ENCODE data around the gene KRT10. TPM values are rescaled to one million over a fixed set of nuclear protein-coding genes. Genes with fewer than 3 reads are reported as not detected.

KRT10 gene
- total and polyA plus RNA-seq, 2 donors, result 21.1 to 445 TPM

DNA sequence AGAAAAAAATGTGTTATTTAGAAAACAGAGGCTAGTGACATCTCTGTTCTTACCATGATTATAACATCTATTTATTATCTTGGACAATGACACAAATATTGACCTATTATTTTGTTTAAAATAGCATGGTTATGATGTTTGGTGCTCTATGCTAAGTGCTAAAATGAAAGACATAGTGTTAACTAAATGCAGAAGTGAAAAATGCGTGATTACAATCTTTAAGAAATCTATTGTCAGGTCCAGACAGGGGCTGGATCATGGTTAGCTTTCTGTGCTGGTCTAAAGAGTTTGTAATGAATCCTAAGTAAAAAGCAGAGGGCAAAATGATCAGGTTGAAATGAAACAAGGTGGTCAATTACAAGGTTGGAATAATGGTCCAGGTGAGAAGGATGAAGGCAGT is 22.0 kb downstream of the KRT10 start:
- Histone ChIP-seq H3K9me3 (ENCODE audit: control insufficient read depth in 2 of 2, insufficient read depth in 1 of 2, low read length in 1 of 2) (no peaks in the 10 kb centered on the region), H3K4me1 (ENCODE audit: control insufficient read depth in 2 of 2, insufficient read depth in 2 of 2, low read length in 2 of 2) (no peaks in the 10 kb centered on the region), H3K36me3 (ENCODE audit: control insufficient read depth in 2 of 2, insufficient read depth in 2 of 2, low read length in 1 of 2) (no peaks in the 10 kb centered on the region), H3K27me3 (ENCODE audit: control insufficient read depth in 2 of 2, insufficient read depth in 1 of 2, low read length in 1 of 2) (peaks cover 7 to 36% of the 10 kb centered on the region in 2 donors), H3K4me3 (ENCODE audit: low read length in 2 of 2) (no peak overlapping the region), H3K27ac (ENCODE audit: low read depth in 1 of 2, low read length in 1 of 2) (no peak overlapping the region)
- 51% methylated on average over 1 of the region's 1 CpG for WGBS
- no peak for DNase-seq (ENCODE audit: low read depth in 6 of 9, low spot score in 9 of 9)

DNA sequence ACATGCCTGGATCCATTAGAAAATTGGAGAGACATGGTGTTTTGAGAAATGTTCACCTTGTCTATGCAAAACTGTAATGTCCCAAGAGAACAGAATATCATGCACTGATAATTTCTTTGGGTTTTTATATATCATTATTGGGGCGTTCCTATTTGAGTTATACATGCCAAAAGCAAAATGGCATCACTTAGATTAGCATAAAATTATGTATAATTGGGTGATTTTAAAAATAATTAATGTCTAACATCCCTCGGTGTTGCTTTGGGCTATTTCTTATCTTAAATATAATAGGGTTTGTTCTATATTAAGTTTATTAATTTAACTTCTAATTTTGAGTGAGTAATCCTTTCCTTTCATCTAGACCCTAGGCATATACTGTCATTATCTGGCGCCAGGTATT is 22.6 kb downstream of the KRT10 start, which contains the start of gene KRT28:
Gene KRT28 (minus strand): TSS at position 101 of the 400 bp plus-strand sequence. CDS start 66 bp downstream, at position 35.
- H3K4me1 ChIP-seq (ENCODE audit: control insufficient read depth in 2 of 2, insufficient read depth in 2 of 2, low read length in 2 of 2), result no peaks in the 10 kb centered on the region
- 94% methylated on average over 3 of the region's 3 CpGs for WGBS
- H3K4me3 ChIP-seq (ENCODE audit: low read length in 2 of 2), result no peak within 1 kb of the TSS
- H3K9me3 ChIP-seq (ENCODE audit: control insufficient read depth in 2 of 2, insufficient read depth in 1 of 2, low read length in 1 of 2), result no peaks in the 10 kb centered on the region
- H3K27ac ChIP-seq (ENCODE audit: low read depth in 1 of 2, low read length in 1 of 2), result no peak within 1 kb of the TSS
- no peak for DNase-seq (ENCODE audit: low read depth in 6 of 9, low spot score in 9 of 9)
- peaks cover 9 to 37% of the 10 kb centered on the region in 2 donors for H3K27me3 ChIP-seq (ENCODE audit: control insufficient read depth in 2 of 2, insufficient read depth in 1 of 2, low read length in 1 of 2)
- no peaks in the 10 kb centered on the region for H3K36me3 ChIP-seq (ENCODE audit: control insufficient read depth in 2 of 2, insufficient read depth in 2 of 2, low read length in 1 of 2)

DNA sequence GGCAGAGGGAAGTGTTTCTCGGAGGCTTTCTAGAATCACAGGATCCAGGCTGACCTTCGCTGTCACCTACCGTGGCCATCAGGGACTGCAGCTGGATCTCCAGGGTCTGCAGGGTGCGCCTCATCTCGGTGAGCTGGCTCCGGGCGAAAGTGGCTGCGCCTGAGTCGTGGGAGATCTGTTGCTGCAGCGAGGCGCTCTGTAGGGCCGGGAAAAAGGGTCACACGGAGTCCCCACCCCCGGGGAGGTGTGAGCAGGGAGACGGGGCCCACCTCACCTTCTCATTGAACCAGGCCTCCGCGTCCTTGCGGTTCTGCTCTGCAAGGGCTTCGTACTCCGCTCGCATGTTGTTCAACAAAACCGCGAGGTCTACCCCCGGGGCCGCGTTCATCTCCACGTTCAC is 25.6 kb downstream of the KRT10 start:
- Histone ChIP-seq H3K9me3 (ENCODE audit: control insufficient read depth in 2 of 2, insufficient read depth in 1 of 2, low read length in 1 of 2) (no peaks in the 10 kb centered on the region), H3K4me1 (ENCODE audit: control insufficient read depth in 2 of 2, insufficient read depth in 2 of 2, low read length in 2 of 2) (no peaks in the 10 kb centered on the region), H3K27ac (ENCODE audit: low read depth in 1 of 2, low read length in 1 of 2) (no peak overlapping the region), H3K4me3 (ENCODE audit: low read length in 2 of 2) (no peak overlapping the region), H3K27me3 (ENCODE audit: control insufficient read depth in 2 of 2, insufficient read depth in 1 of 2, low read length in 1 of 2) (peaks cover 9 to 33% of the 10 kb centered on the region in 2 donors), H3K36me3 (ENCODE audit: control insufficient read depth in 2 of 2, insufficient read depth in 2 of 2, low read length in 1 of 2) (no peaks in the 10 kb centered on the region)
- DNase-seq (ENCODE audit: low read depth in 6 of 9, low spot score in 9 of 9), result no peak
- 80% methylated on average over 27 of the region's 27 CpGs for WGBS

DNA sequence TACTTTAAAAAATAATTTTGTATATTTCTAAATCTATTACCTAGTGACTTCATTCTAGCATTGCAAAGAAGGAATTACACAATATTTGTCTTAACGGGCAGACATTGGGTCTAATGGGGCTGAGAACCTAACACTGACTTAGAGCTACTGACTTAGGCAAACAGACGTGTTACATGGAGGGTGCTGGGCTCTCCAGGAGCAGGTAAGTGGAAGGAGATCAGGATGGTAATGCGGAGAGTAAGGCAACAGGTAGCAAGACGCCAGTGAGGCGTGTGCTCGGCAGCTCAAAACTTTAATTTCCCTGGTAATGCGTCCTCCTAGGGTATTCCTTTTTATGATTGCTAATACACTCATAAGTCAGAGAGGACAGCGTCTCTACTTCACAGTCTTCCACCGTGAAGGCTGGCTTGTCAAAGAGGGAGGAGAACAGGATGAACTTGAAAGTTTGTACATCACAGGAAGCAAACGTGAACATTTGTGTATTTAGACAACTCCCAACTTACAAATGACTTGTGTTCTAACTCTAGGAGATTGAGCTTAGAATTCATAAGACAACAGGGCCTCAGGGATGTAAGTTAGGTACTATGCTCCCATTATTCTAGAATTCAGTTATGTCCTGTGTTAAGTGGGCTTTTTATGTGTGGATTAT is 27.3 kb downstream of the KRT10 start:
- Histone ChIP-seq H3K9me3 (ENCODE audit: control insufficient read depth in 2 of 2, insufficient read depth in 1 of 2, low read length in 1 of 2) (no peaks in the 10 kb centered on the region), H3K27me3 (ENCODE audit: control insufficient read depth in 2 of 2, insufficient read depth in 1 of 2, low read length in 1 of 2) (peaks cover 9 to 27% of the 10 kb centered on the region in 2 donors)
- no peak for DNase-seq (ENCODE audit: low read depth in 6 of 9, low spot score in 9 of 9)

DNA sequence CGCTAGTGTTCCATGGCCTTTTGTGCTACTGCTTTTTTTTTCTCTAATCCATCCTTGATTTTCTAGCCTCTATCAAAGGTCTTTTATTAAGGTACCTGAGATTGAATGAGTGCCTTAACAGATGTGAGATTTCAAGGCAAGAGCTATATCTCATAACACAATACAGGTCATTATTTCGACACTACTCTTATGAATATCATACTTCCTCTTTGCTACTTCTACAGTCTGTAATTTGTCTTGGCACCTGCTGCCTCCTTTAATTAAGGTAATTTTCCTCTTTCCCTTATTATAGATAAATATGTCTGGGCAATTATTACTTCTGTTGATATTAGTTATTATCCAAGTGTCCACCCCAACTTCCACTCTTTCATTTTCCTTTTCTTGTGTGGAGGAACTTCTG is 27.9 kb downstream of the KRT10 start:
- H3K4me1 ChIP-seq (ENCODE audit: control insufficient read depth in 2 of 2, insufficient read depth in 2 of 2, low read length in 2 of 2), result no peaks in the 10 kb centered on the region
- WGBS, result 75% methylated on average over 2 of the region's 2 CpGs
- H3K9me3 ChIP-seq (ENCODE audit: control insufficient read depth in 2 of 2, insufficient read depth in 1 of 2, low read length in 1 of 2), result no peaks in the 10 kb centered on the region
- no peaks in the 10 kb centered on the region for H3K36me3 ChIP-seq (ENCODE audit: control insufficient read depth in 2 of 2, insufficient read depth in 2 of 2, low read length in 1 of 2)
- no peak for DNase-seq (ENCODE audit: low read depth in 6 of 9, low spot score in 9 of 9)
- no peak overlapping the region for H3K4me3 ChIP-seq (ENCODE audit: low read length in 2 of 2)
- H3K27me3 ChIP-seq (ENCODE audit: control insufficient read depth in 2 of 2, insufficient read depth in 1 of 2, low read length in 1 of 2), result peaks cover 9 to 24% of the 10 kb centered on the region in 2 donors
- no peak overlapping the region for H3K27ac ChIP-seq (ENCODE audit: low read depth in 1 of 2, low read length in 1 of 2)

More for the DNA sequence above, 27.3 kb downstream of the KRT10 start:
- H3K4me1 ChIP-seq (ENCODE audit: control insufficient read depth in 2 of 2, insufficient read depth in 2 of 2, low read length in 2 of 2), result no peaks in the 10 kb centered on the region
- no peak overlapping the region for H3K4me3 ChIP-seq (ENCODE audit: low read length in 2 of 2)
- H3K36me3 ChIP-seq (ENCODE audit: control insufficient read depth in 2 of 2, insufficient read depth in 2 of 2, low read length in 1 of 2), result no peaks in the 10 kb centered on the region
- 90% methylated on average over 10 of the region's 10 CpGs for WGBS
- H3K27ac ChIP-seq (ENCODE audit: low read depth in 1 of 2, low read length in 1 of 2), result no peak overlapping the region

DNA sequence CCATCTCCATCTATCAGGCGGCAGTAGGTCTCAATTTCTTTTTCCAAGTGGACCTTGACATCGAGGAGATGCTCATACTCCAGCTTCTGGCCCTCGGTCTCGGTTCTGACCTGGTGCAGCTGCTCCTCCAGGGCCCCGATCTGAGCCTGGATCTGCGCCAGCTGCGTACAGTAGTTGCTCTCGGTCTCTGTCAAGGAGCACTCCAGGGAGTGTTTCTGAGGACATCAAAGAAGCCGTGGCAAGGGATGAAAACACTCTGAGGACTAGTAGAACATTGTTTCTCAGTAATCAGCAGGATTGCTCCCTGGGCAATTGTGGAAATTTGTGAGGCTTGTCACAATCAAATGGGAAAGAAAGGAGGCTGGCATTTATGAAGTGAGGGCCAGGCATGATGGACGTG is 28.6 kb downstream of the KRT10 start:
- H3K4me1 ChIP-seq (ENCODE audit: control insufficient read depth in 2 of 2, insufficient read depth in 2 of 2, low read length in 2 of 2), result no peaks in the 10 kb centered on the region
- no peak overlapping the region for H3K4me3 ChIP-seq (ENCODE audit: low read length in 2 of 2)
- no peaks in the 10 kb centered on the region for H3K9me3 ChIP-seq (ENCODE audit: control insufficient read depth in 2 of 2, insufficient read depth in 1 of 2, low read length in 1 of 2)
- no peaks in the 10 kb centered on the region for H3K36me3 ChIP-seq (ENCODE audit: control insufficient read depth in 2 of 2, insufficient read depth in 2 of 2, low read length in 1 of 2)
- H3K27me3 ChIP-seq (ENCODE audit: control insufficient read depth in 2 of 2, insufficient read depth in 1 of 2, low read length in 1 of 2), result peaks cover 9 to 22% of the 10 kb centered on the region in 2 donors
- DNase-seq (ENCODE audit: low read depth in 6 of 9, low spot score in 9 of 9), result no peak
- 87% methylated on average over 10 of the region's 10 CpGs for WGBS
- H3K27ac ChIP-seq (ENCODE audit: low read depth in 1 of 2, low read length in 1 of 2), result no peak overlapping the region

DNA sequence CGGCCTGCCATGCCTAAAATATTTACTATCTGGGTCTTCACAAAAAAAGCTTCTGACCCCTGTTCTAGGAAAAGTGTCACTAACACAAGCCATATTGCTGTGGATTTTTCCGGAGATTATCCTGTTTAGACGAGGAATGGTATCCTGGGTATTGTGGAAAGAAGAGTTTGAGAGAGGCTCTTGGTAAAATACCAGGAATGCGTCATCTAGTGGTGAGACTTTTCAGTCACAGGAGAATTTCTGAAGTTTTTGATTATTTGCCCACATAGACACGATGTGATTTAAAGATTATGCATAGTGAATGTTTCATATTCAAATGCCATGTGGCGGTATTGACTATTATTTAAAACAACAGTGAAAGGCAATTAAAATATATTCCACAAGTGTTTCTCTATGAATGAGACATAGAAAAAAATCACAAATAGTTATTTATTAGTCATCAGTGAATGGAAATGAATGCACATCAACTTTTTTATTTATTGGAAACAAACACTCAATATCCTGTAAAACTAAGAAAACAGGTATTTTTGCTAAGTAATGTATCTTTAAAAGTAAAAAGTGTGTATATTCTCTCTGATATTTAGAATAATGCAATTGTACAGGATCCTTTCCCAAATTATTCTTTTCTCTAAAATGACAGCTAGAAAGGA is 30.5 kb downstream of the KRT10 start:
- DNase-seq (ENCODE audit: low read depth in 6 of 9, low spot score in 9 of 9), result no peak
- H3K27ac ChIP-seq (ENCODE audit: low read depth in 1 of 2, low read length in 1 of 2), result no peak overlapping the region
- H3K4me3 ChIP-seq (ENCODE audit: low read length in 2 of 2), result no peak overlapping the region
- H3K4me1 ChIP-seq (ENCODE audit: control insufficient read depth in 2 of 2, insufficient read depth in 2 of 2, low read length in 2 of 2), result no peaks in the 10 kb centered on the region
- H3K27me3 ChIP-seq (ENCODE audit: control insufficient read depth in 2 of 2, insufficient read depth in 1 of 2, low read length in 1 of 2), result peaks cover 4 to 16% of the 10 kb centered on the region in 2 donors
- no peaks in the 10 kb centered on the region for H3K36me3 ChIP-seq (ENCODE audit: control insufficient read depth in 2 of 2, insufficient read depth in 2 of 2, low read length in 1 of 2)
- WGBS, result 58% methylated on average over 6 of the region's 6 CpGs
- H3K9me3 ChIP-seq (ENCODE audit: control insufficient read depth in 2 of 2, insufficient read depth in 1 of 2, low read length in 1 of 2), result no peaks in the 10 kb centered on the region

DNA sequence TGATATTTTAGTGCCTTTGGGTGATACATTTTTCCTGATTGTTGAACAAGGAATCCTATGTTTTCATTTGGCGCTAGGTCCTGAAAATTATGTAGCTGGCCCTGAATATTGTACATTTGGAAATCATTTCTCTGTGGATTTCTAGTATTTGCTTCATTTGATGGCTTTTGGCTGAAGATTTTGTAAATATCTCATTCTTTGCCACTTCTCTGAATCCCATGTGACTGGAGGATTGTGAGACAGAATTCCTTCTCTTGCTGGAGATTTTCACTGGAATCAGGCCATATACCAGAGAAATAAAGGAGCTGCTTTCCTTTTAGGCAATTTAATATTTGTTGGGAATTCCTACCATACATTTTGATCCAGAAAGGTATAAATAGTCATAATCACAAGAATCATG is 31.3 kb downstream of the KRT10 start:
- Histone ChIP-seq H3K36me3 (ENCODE audit: control insufficient read depth in 2 of 2, insufficient read depth in 2 of 2, low read length in 1 of 2) (no peaks in the 10 kb centered on the region), H3K27me3 (ENCODE audit: control insufficient read depth in 2 of 2, insufficient read depth in 1 of 2, low read length in 1 of 2) (peaks cover 4 to 9% of the 10 kb centered on the region in 2 donors), H3K4me3 (ENCODE audit: low read length in 2 of 2) (no peak overlapping the region), H3K27ac (ENCODE audit: low read depth in 1 of 2, low read length in 1 of 2) (no peak overlapping the region), H3K4me1 (ENCODE audit: control insufficient read depth in 2 of 2, insufficient read depth in 2 of 2, low read length in 2 of 2) (no peaks in the 10 kb centered on the region), H3K9me3 (ENCODE audit: control insufficient read depth in 2 of 2, insufficient read depth in 1 of 2, low read length in 1 of 2) (no peaks in the 10 kb centered on the region)
- WGBS, result 98% methylated on average over 1 of the region's 1 CpG
- DNase-seq (ENCODE audit: low read depth in 6 of 9, low spot score in 9 of 9), result no peak

DNA sequence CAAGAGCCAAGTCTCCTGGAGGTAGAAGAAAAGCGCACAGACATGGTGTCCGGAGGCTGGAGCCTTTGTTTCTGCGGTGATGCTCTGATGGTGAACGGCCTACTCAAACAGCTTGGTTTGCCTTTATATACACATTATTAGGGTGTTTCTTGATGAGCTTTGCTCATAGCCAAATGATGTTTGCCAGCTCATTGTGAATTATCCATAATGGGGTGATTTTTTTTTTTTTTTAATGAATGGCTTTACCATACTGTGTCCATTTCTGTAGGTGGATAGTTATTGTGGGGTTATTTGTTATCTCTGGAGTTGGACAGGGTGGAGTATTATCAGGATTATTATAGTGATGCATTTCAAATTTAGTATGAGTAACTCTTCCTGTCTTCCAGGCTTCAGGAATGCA is 40.0 kb downstream of the KRT10 start, which contains the start of gene KRT27:
Gene KRT27 (minus strand): TSS at position 101 of the 400 bp plus-strand sequence. CDS start 57 bp downstream, at position 44.
- H3K27me3 ChIP-seq (ENCODE audit: control insufficient read depth in 2 of 2, insufficient read depth in 1 of 2, low read length in 1 of 2), result peaks cover 4 to 24% of the 10 kb centered on the region in 2 donors
- H3K27ac ChIP-seq (ENCODE audit: low read depth in 1 of 2, low read length in 1 of 2), result no peak within 1 kb of the TSS
- H3K4me3 ChIP-seq (ENCODE audit: low read length in 2 of 2), result no peak within 1 kb of the TSS
- DNase-seq (ENCODE audit: low read depth in 6 of 9, low spot score in 9 of 9), result no peak
- no peaks in the 10 kb centered on the region for H3K9me3 ChIP-seq (ENCODE audit: control insufficient read depth in 2 of 2, insufficient read depth in 1 of 2, low read length in 1 of 2)
- no peaks in the 10 kb centered on the region for H3K36me3 ChIP-seq (ENCODE audit: control insufficient read depth in 2 of 2, insufficient read depth in 2 of 2, low read length in 1 of 2)
- no peaks in the 10 kb centered on the region for H3K4me1 ChIP-seq (ENCODE audit: control insufficient read depth in 2 of 2, insufficient read depth in 2 of 2, low read length in 2 of 2)
- 98% methylated on average over 4 of the region's 4 CpGs for WGBS
